Gastrocnemius medialis (tissue), 4 donors: ENCODE data around the gene FARP1. TPM values are rescaled to one million over a fixed set of nuclear protein-coding genes. Genes with fewer than 3 reads are reported as not detected.

ENCODE experiments used
- ATAC-seq, 2 donors: fragments of 150-250 bp; one replicate each; pipeline ENCODE4 v1.9.1; 2016
- DNase-seq, 2 donors: peaks; one replicate each; pipeline ENCODE4 v3.0.0-alpha.2; 2019
- H3K27ac ChIP-seq, 4 donors: fragments of 200-600 bp; sonication (generic); 1 replicate in 1 of 4; 2 replicates in 3 of 4; pipeline ENCODE4 v1.5.1; 2016 to 2018; ENCODE audit warnings: mild to moderate bottlenecking in 2 of 4, moderate library complexity in 1 of 4
- H3K27me3 ChIP-seq, 3 donors: fragments of 200-600 bp; sonication (generic) in 2 of 3; 1 replicate in 1 of 3; 2 replicates in 2 of 3; pipeline versions ENCODE4 v1.5.1 to v1.6.0; 2016 to 2019; ENCODE audit warnings: mild to moderate bottlenecking in 1 of 3, moderate library complexity in 1 of 3
- H3K36me3 ChIP-seq, 2 donors: fragments of 200-600 bp; sonication (generic) in 1 of 2; one replicate each; pipeline ENCODE4 v1.5.1; 2017 to 2018
- H3K4me1 ChIP-seq, 2 donors: fragments of 200-600 bp; sonication (generic) in 1 of 2; one replicate each; pipeline ENCODE4 v1.5.1; 2016 to 2017; ENCODE audit warnings: mild to moderate bottlenecking in 2 of 2
- H3K4me3 ChIP-seq, 4 donors: fragments of 200-600 bp; sonication (generic) in 3 of 4; 1 replicate in 1 of 4; 2 replicates in 3 of 4; pipeline ENCODE4 v1.5.1; 2016 to 2019; ENCODE audit warnings: mild to moderate bottlenecking in 2 of 4
- H3K9me3 ChIP-seq, 3 donors: fragments of 200-600 bp; sonication (generic) in 2 of 3; 1 replicate in 1 of 3; 2 replicates in 2 of 3; pipeline ENCODE4 v1.5.1; 2016 to 2019
- CTCF ChIP-seq, 5 experiments: fragments of 450-650 bp in 3 of 5; fragments of 200-600 bp in 2 of 5; sonication (generic) in 2 of 5; IDR thresholded peaks in 4 of 5; conservative IDR thresholded peaks in 1 of 5; 1 replicate in 4 of 5; 2 replicates in 1 of 5; pipeline ENCODE4 v1.5.1; 2016 to 2019; ENCODE audit warnings: antibody characterized with exemption in 5 of 5, mild to moderate bottlenecking in 3 of 5, moderate library complexity in 3 of 5
- POLR2A ChIP-seq, 2 donors: fragments of 450-650 bp; IDR thresholded peaks; one replicate each; pipeline ENCODE4 v1.6.1; 2017; ENCODE audit warnings: antibody characterized with exemption in 2 of 2, mild to moderate bottlenecking in 2 of 2, moderate library complexity in 2 of 2
- in situ Hi-C, 4 donors: fragments of 200-750 bp; cut with MboI; loops; one replicate each; pipeline versions ENCODE4 v1.15.0 to v1.8.0; 2017; ENCODE audit warnings: low sequenced_read_pairs in 4 of 4
- intact Hi-C: fragments of 100-400 bp; cut with DNase I; formaldehyde crosslinking; loops from one replicate; pipeline ENCODE4 v1.15.1; 2023; ENCODE audit warnings: low total_unique reads
- total RNA-seq, 4 donors: library from RNA; depleted of rRNA; stranded (reverse); fragments of >200 nt; gene quantifications; one replicate each; pipeline versions ENCODE4 v1.1.0 to v1.2.3, GENCODE V29; 2016

The FARP1 gene
- total RNA-seq, 4 donors from 2014 or later, result 3.5 to 9.8 (median 4.9) TPM

- intact Hi-C loops (no loop called here), in situ Hi-C loops (no loop called here)
- H3K27me3 ChIP-seq, result no peaks in the 10 kb centered on the region
- H3K9me3 ChIP-seq, result no peaks in the 10 kb centered on the region
- no peak for TF ChIP-seq POLR2A (IDR thresholded peaks at IDR 0.05)
- H3K36me3 ChIP-seq, result no peaks in the 10 kb centered on the region
- ATAC-seq (no peak), DNase-seq (no peak)
- peaks cover 0 to 6% of the 10 kb centered on the region in 2 donors for H3K4me1 ChIP-seq
- no peak overlapping the region for H3K4me3 ChIP-seq
- H3K27ac ChIP-seq, result no peak overlapping the region
Observed at GRCh38 chr13:98439126-98439828, 296.4 kb downstream of the FARP1 start.

- intact Hi-C loops (loop anchor here (10.0 kb wide), 1 partner anchor 405 kb away; no protein-coding TSS in a partner anchor), in situ Hi-C loops (loop anchor here in 1 of 4 donors (10.0 kb wide), 1 partner anchor 405 kb away; no protein-coding TSS in a partner anchor)
- DNase-seq, result no peak
- no peak for ATAC-seq
- no peaks in the 10 kb centered on the region for H3K27me3 ChIP-seq
- H3K27ac ChIP-seq, result no peak overlapping the region
- H3K4me3 ChIP-seq, result no peak overlapping the region
- H3K4me1 ChIP-seq, result peaks cover 0 to 6% of the 10 kb centered on the region in 2 donors
- no peaks in the 10 kb centered on the region for H3K36me3 ChIP-seq
- no peaks in the 10 kb centered on the region for H3K9me3 ChIP-seq
- no peak for TF ChIP-seq CTCF (IDR thresholded peaks at IDR 0.05 in 4 of 5, conservative IDR thresholded peaks at IDR 0.05 in 1 of 5)
- TF ChIP-seq POLR2A (IDR thresholded peaks at IDR 0.05), result no peak
Observed at GRCh38 chr13:98439896-98440295, 297.0 kb downstream of the FARP1 start.

- Histone ChIP-seq H3K9me3 (no peaks in the 10 kb centered on the region), H3K4me3 (no peak overlapping the region), H3K4me1 (peaks cover 6 to 8% of the 10 kb centered on the region in 2 donors), H3K27ac (no peak overlapping the region), H3K27me3 (no peaks in the 10 kb centered on the region), H3K36me3 (no peaks in the 10 kb centered on the region)
- in situ Hi-C loops (loop anchor here in 1 of 4 donors (10.0 kb wide), 1 partner anchor 404 kb away; no protein-coding TSS in a partner anchor), intact Hi-C loops (loop anchor here (10.0 kb wide), 1 partner anchor 404 kb away; no protein-coding TSS in a partner anchor)
- ATAC-seq (no peak), DNase-seq (no peak)
- TF ChIP-seq CTCF (IDR thresholded peaks at IDR 0.05 in 4 of 5, conservative IDR thresholded peaks at IDR 0.05 in 1 of 5), result no peak
Observed at GRCh38 chr13:98440390-98441055, 297.6 kb downstream of the FARP1 start.

GRCh38 chr13:98441056-98441676 lies 298.3 kb downstream of the FARP1 start:
- in situ Hi-C loops, result loop anchor here in 1 of 4 donors (10.0 kb wide), 1 partner anchor 404 kb away; no protein-coding TSS in a partner anchor
- TF ChIP-seq POLR2A (IDR thresholded peaks at IDR 0.05) (no peak), CTCF (IDR thresholded peaks at IDR 0.05 in 4 of 5, conservative IDR thresholded peaks at IDR 0.05 in 1 of 5) (no peak)
- ATAC-seq, result no peak

More at GRCh38 chr13:98441056-98441676, 298.3 kb downstream of the FARP1 start:
- no peak overlapping the region for H3K4me3 ChIP-seq
- intact Hi-C loops, result loop anchor here (10.0 kb wide), 1 partner anchor 404 kb away; no protein-coding TSS in a partner anchor
- H3K27ac ChIP-seq, result no peak overlapping the region
- no peaks in the 10 kb centered on the region for H3K9me3 ChIP-seq
- no peak for DNase-seq
- peaks cover 9 to 11% of the 10 kb centered on the region in 2 donors for H3K4me1 ChIP-seq
- H3K36me3 ChIP-seq, result no peaks in the 10 kb centered on the region
- no peaks in the 10 kb centered on the region for H3K27me3 ChIP-seq
